HuH-7.5 (cell line): ENCODE measurements around the gene PCP2.

ENCODE experiments used
- DNase-seq: peaks from one replicate; pipeline ENCODE4 v3.0.0; 2011; ENCODE audit warnings: low spot score

Gene PCP2

DNA sequence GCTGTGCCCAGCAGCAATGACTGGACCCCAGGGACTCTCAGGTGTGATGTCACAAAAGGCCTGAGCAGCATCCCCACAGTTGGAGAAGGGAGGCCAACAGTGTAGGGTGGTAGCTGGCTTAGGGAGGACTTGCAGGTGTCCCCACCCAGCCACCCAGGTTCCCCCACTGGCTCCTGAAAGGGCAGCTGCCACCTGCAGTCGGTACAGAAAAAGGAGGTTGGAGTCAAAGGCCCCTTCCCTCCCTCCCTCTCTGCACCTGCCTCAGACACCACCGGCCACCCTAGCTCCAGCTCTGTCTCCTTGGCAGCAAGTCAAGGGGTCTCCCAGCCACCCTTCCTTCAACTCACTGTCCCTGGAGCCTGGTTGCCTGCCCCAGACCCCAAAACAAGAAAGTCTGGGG, at the start of gene PCP2:
Gene PCP2, minus strand, starts transcription at position 22 of the 400 bp plus-strand sequence. CDS start 262 bp downstream, outside the sequence.
- DNase-seq, result no peak

DNA sequence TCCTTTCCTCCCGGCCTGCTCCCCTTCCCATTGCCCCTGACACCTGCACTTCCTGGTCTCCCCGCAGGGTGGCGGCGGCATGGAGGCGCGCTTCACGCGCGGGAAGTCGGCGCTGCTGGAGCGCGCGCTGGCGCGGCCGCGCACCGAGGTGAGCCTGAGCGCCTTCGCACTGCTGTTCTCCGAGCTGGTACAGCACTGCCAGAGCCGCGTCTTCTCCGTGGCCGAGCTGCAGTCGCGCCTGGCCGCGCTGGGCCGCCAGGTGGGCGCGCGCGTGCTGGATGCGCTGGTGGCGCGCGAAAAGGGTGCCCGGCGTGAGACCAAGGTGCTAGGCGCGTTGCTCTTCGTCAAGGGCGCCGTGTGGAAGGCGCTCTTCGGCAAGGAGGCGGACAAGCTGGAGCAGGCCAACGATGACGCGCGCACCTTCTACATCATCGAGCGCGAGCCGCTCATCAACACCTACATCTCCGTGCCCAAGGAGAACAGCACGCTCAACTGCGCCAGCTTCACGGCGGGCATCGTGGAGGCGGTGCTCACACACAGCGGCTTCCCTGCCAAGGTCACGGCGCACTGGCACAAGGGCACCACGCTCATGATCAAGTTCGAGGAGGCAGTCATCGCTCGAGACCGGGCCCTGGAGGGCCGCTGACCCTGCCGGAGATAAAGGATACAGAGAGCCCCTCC, 48.8 kb upstream of the PCP2 start:
- no peak for DNase-seq

DNA sequence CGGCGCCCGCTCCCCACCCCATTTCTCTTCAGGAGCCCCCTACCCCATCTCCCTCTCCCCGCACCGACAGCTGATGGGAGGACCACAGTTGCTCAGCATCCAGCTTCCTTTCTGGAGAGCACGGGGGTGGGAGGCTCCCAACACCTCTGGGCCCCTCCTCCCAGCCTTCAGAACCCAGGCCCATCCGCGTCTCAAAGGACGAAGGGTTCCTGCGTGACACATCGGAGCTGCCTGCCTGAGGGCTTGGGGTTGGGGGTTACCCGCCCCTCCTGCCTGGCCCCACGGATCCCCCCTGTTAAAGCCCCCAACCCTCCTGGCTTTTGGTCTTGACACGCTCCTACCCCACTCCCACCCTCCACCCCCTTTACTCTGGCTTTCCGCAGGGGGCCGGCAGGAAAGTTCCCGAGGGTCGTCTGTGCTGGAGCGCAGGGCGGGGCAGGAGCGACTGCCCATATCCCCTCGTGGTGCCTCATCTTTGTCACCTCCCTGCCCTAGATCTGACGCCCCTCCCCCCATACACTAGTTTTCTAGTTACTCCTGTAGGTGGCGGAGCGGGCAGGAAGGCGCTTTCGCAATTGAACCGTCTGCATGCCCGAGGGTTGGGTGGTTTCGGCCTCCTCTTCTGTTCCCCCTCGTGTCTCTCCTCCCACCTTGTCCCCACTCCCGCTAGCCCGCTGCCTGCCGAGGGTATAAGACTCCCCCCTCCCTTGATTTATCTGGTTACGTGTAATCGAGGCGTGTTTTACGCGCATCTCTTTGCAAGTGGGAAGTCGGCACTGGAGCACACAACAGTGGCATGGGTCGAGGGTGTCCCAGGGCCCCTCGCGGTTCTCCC, 48.0 kb upstream of the PCP2 start:
- peak; percentile 98 for DNase-seq

DNA sequence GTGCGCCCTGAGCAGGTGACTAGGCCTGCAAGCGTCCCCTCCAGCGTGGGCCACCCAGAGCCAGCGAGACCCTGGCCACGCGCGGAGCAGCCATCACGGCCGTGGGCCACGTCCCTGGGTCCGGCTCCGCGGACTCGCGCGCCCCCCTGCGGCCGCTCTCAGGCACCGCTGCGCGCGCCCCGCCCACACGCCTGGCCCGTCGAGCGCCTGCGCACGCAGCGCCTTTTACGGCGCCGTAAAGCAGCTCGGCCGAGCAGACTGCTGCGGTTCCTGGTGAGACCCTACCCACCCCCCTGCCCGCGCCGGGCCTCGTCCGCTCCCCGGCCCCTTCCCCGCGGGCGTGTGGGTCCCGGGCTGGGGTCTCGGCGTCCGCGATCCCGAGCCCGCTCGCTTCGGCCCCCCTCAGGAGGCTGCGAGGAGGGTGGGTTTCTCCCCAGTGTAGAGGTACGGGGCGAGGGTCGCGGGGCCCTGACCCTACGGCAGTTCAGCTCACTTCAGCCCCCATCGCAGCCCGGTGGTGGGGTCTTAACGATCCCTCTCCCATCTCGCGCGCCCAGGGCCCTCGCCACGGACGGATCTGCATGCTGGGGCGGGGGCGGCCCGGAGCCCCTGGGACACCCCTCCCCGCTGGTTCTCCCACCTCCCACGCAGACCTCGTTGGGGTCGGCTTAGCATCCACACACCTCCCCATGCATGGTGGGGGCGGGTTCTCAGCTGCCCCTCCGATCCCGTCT, 47.3 kb upstream of the PCP2 start, which contains the start of gene TRAPPC5:
Gene TRAPPC5, plus strand, starts transcription at position 228 of the 734 bp plus-strand sequence. CDS start 1,421 bp downstream, outside the sequence.
- DNase-seq, result peak; percentile 96

DNA sequence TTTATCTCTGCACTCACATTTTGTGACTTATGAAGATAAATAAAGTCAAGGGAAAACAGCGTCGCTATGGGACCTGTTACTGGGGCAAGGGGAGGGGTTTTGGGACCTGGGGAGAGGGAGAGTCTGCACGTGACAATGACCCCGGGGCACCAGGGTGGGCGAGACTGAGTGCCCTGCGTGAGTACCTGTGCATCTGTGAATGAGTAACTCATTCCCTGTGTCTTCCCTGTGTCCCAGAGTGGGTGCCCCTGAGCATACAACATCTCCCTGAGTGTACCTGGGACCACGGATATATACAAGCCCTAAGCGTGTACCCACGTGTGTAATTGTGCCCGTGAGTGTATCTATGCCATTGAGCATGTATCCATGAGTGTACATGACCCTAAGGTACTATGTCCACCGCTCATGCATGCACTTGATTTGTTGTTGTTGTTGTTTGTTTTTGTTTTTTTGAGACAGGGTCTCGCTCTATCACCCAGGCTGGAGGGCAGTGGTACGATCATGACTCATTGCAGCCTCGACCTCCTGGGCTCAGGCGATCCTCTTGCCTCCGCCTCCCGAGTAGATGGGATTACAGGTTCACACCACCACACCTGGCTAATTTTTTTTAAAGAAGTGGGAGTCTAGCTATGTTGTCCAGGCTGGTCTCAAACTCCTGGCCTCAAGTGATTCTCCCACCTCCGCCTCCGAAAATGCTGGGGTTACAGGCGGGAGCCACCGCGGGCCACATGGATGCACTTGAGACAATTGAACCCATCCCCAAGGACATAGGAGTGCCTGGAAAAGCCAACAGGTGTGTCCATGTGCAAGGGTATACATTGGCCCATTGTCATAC, 46.5 kb upstream of the PCP2 start:
- no peak for DNase-seq

DNA sequence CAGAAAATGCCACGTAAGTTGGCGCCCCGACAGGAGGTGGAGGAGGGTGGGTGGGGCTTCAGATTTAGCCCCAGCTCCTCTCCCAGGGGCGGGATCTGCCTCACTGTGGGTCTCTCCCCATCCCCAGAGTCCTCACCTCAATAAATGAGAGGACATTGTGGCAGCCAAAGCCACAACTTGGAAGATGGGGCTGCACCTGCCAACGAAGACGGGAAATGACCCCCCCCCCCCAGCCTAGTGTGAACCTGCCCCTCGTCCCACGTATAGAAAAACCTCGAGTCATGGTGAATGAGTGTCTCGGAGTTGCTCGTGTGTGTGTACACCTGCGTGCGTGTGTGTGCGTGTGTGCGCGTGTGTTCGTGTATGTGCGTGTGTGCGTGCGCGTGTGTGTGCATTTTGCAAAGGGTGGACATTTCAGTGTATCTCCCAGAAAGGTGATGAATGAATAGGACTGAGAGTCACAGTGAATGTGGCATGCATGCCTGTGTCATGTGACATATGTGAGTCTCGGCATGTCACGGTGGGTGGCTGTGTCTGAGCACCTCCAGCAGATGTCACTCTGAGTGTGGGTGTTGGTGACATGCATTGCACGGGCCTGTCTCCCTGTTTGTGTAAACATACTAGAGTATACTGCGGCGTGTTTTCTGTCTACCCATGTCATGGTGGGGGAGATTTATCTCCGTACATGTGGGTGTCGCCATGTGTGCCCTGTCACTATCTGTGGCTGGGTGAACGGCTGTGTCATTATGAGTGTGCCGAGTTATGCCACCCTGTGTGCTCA, 45.6 kb upstream of the PCP2 start:
- no peak for DNase-seq

DNA sequence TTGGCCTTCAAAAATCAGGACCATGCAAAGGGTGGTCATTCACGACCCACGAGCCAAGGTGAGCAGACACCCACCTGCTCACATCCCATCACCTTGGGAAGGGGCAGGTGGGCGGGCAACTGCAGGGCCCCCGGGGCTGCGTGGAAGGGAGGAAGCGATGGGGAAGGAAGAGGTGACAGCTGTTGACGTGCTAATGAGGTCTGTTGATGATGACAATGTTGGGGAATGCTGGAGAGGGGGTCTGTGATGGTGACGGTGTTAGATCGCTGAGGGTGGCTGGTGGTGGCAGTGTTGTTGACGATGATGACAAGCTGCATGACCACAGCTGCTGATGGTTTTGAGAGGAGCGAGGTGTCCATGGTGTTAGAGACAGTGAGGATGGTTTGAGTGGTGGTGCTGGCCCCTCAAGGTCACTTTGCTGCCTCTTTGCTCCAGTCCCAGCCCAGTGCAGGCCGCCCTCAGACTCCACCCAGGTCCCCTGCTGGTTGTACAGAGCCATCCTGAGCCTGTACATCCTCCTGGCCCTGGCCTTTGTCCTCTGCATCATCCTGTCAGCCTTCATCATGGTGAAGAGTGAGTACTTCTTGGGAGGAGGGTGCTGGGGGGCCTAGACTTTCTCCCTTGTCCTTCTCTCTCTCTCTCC, 44.3 kb upstream of the PCP2 start:
- DNase-seq, result no peak

DNA sequence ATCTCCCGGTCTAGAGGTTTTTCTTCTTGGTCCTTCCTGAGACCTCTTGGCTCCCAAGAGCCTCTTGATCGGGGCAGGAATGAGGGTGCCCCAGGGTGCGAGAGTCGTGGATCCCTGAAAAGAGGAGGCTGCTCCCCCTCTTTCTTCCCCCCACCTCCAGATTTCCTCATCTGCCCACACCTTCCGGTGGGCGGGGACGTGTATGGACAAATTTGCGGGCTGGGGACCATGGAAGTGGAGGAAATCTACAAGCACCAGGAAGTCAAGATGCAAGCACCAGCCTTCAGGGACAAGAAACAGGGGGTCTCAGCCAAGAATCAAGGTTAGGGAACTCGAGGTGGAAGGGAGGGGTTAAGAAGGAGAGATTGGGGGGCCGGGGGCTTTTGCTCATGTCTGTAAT, 43.3 kb upstream of the PCP2 start, which contains the start of gene MCEMP1:
Gene MCEMP1, plus strand, starts transcription at position 237 of the 400 bp plus-strand sequence. Its CDS starts 31 bp downstream, at position 268.
- no peak for DNase-seq

DNA sequence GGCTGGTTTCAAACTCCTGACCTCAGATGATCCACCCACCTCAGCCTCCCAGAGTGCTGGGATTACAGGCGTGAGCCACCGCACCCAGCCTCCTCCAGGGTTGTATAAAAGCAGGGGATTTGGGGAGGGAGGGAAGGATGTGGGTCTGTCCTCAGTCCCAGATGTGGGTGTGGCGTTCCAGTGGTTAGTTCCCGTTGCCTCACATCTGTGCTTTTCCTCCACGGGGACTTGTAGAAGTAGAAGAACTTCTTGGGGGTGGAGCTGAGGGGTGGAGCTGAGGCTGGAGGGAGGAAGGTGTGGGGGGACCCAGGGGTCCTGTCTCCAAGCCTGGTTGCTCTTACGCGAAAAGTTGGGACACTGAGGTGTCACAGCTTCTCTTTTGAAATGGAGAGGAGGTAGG, 42.9 kb upstream of the PCP2 start:
- DNase-seq, result no peak

DNA sequence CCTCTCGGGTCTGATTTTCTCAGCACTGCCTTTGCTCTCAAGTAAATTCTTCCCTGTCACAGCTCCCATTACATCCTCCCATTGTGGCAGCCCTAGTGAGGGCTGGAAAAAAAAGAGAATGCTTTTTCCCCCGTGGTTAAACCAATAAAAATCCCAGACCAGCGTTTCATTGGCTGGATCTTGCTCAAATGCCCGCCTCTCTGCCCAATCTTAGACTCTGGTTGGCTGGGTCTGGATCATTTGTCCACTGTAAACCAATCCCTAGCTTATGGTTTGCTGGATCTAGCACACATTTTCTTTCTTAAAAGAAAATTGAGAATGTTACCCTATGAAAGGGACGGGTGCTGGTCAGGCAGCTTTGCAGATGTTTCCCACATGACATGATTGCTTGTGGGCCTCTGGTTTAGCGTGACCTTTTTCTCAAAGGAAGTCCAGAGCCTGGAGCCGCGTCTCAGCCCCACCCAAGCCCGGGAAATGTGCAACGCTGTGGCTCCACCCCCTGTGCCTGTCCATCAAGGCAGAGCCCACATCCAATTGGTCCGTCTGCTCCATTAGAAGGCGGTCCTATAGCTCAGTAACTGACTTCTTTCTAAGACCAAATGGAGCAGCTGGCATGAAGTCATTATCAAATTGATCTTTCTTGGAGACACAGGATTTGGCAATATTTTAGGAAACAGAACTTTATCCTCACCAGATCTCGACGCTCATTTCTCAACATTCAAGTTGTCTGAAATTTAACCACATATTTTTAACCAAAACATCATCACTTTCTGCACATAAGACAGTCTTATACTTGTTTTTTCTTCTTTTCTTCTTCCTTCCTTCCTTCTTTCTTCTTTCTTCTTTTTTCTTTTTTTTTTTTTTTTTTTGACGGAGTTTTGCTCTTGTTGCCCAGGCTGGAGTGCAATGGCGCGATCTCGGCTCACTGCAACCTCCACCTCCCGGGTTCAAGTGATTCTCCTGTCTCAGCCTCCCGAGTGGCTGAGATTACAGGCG, 40.8 kb upstream of the PCP2 start:
- DNase-seq, result peak; percentile 64

DNA sequence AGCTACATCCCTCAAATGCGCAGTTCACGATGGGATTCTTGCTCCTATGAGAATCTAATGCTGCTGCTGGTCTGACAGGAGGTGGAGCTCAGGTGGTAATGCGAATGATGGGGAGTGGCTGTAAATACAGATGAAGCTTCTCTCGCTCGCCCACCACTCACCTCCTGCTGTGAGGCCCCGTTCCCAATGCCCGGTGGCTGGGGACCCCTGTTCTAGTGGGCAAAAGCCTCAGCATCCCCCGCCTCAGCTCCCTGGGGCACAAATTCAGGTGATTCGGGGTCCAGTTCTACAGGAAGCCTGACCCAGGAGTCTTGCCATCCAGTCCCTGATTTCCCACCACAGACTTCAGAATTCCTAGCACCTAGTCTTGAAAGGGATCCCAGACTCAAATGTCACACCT, 39.0 kb upstream of the PCP2 start:
- DNase-seq, result no peak

DNA sequence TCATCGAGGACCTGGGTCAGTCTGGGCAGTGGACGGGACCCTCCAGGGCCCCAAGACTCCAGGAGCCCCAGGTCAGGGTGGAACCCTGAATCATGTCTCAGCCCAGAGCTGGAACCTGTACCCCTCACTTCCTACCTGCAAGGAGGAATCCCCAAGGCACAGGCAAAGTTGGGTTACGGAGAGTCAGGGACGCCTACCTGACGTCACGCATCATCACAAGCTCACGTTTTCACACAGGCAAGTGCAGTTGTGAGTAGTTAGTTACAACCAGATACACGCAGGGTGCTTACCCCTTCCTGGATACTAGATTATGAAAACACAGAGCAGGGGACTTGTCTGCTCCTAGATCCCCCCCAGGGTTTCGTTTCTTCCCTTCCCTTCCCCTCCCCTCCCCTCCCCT, 37.3 kb upstream of the PCP2 start:
- DNase-seq, result no peak

DNA sequence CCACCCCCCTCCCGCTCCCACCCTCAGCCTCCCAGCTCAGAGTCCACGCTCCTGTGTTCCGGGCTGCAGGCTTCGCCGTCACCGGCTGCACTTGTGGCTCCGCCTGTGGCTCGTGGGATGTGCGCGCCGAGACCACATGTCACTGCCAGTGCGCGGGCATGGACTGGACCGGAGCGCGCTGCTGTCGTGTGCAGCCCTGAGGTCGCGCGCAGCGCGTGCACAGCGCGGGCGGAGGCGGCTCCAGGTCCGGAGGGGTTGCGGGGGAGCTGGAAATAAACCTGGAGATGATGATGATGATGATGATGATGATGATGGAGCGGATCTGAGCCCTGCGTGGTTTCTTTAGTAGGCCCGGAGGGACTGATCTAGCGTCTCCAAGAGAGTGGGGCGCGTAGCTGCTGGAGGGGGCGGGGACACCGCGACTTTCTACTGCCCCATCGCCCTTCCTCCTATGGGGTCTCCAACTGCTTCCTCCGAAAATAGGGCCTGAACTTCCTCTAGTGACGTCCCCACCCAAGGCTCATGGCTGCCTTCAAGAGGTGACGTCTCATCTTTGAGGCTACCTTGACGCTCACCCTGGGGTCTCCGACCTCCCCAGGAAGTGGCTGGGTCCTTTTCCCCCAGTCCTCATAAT, 36.7 kb upstream of the PCP2 start:
- DNase-seq, result no peak

DNA sequence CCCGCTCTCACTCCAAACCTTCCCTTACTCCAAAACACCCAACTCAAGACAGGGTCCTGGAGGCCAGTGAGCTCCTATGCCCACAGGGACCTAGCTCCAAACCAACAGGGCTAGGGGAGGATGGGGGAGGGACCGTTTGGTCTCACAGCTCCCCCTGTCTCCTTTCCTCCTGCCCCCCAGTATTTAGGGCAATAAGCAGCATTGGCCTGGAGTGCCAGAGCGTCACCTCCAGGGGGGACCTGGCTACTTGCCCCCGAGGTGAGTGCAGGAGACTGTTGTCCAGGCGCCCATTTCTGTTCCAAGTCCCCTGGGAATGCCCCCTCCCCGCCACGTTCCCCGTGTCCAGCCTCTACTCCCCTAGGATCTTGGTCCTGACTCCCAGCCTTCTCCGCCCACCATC, 36.1 kb upstream of the PCP2 start:
- no peak for DNase-seq

DNA sequence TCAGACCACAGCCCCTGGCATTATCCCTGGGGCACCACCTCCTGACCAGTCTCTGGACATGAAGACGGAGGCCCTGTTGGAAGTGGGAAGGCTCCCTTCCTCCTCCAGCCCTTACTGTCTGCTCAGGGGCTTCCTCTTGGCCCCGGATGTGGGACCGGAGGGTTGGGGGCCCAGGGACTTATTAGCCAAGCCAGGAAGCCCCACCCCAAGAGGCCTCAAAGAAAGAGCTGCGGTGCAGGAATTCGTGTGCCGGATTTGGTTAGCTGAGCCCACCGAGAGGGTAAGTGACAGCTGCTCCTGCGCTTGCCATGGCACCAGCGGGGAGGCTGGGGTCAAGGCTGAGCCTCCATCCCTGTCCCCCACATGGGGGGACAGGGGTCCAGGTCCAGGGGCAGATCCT, 35.3 kb upstream of the PCP2 start, which contains the start of gene RETN:
Gene RETN, plus strand, starts transcription at position 208 of the 400 bp plus-strand sequence. CDS start 278 bp downstream, outside the sequence.
- no peak for DNase-seq

DNA sequence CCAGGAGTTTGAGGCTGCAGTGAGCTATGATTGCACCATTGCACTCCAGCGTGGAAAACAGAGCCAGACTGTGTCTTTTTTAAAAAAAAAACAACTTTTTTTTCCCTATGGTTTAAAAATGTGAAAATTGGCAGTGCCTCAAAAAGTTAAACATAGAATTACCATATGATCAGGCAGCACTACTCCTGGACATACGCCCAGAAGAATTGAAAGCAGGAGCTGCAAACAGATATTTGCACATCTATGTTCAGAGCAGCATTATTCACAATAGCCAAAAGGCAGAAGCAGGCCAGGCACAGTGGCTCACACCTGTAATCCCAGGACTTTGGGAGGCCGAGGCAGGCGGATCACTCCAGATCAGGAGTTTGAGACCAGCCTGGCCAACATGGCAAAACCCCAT, 31.6 kb upstream of the PCP2 start:
- no peak for DNase-seq

DNA sequence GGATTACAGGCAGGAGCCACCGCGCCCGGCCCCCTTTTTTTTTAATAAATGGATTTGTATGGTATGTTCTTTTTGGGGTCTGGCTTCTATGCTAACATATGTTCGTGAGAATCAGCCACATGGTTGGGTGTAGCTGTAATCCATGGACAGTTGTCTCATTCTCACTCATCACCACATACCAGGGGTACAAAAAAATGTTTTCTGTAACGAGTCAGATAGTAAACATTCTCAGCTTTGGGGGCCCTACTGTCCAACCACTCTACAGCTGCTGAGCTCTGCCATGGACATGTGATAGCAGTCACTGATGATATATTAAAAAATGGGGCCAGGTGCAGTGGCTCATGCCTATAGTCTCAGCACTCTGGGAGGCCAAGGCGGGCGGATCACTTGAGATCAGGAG, 30.2 kb upstream of the PCP2 start:
- no peak for DNase-seq

DNA sequence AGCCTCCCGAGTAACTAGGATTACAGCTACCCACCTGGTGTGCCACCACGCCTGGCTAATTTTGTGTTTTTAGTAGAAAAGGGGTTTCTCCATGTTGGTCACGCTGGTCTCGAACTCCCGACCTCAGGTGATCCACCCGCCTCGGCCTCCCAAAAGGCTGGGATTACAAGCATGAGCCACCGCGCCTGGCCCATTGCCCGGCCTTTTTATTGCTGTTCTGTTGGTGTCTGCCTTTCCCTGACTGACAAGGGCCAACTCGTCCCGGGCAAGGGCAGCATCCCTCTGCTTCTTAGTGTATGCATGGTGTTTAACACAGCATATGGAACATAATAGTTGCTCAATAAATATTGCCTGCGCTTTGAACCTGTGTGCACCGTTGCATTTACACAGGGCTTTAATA, 29.1 kb upstream of the PCP2 start:
- no peak for DNase-seq
